IMR-90 (cell line): Measurements from ENCODE around the gene RAET1G. TPM values are rescaled to one million over a fixed set of nuclear protein-coding genes. Genes with fewer than 3 reads are reported as not detected.
"Not testable (repeated sequence)": the region's sequence is repeated elsewhere in the genome, so short reads cannot be mapped to it uniquely, and the experiment has no call there.

Source experiments
- ATAC-seq: fragments of 200-7000 bp; cut with Tn5 transposase; 2 replicates; pipeline ENCODE4 v1.9.1; 2020; ENCODE audit warnings: low read depth, mild to moderate bottlenecking, moderate library complexity
- BruUV-seq: library from RNA; stranded (reverse); fragments of 400-500 nt; replicated peaks from 2 replicates; lab custom pipeline; 2021; lab: Mats Ljungman, UMichigan
- CTCF ChIA-PET: fragments of 300-600 bp; formaldehyde crosslinking; extraction: SDS; loops from one replicate; lab custom pipeline; 2021; ENCODE audit warnings: antibody characterized with exemption; lab: Yijun Ruan, JAX
- POLR2A ChIA-PET: fragments of 300-600 bp; sonication (Branson Sonifier 250); formaldehyde crosslinking; loops from one replicate; lab custom pipeline; 2022; ENCODE audit warnings: antibody characterized with exemption; ENCODE audit not compliant: unreplicated experiment; lab: Charles Lee
- DNase-seq: peaks from one replicate; pipeline ENCODE4 v3.0.0; 2013
- H2AFZ ChIP-seq: replicated peaks from 2 replicates; pipeline ENCODE3; 2013; ENCODE audit warnings: low read length, mild to moderate bottlenecking; ENCODE audit not compliant: poor library complexity
- H2AK5ac ChIP-seq: 2 replicates; pipeline ENCODE4 v1.6.1; 2013; ENCODE audit warnings: low read depth, low read length, inconsistent platforms
- H2AK9ac ChIP-seq: replicated peaks from 2 replicates; pipeline ENCODE3; 2013; ENCODE audit warnings: mild to moderate bottlenecking, low read depth, low read length, moderate library complexity; ENCODE audit not compliant: poor library complexity
- H2BK120ac ChIP-seq: 2 replicates; pipeline ENCODE4 v1.6.1; 2013; ENCODE audit warnings: low read depth, low read length, inconsistent platforms
- H2BK15ac ChIP-seq: 3 replicates; pipeline ENCODE4 v1.6.1; 2013; ENCODE audit warnings: low read depth, low read length, inconsistent platforms
- H2BK20ac ChIP-seq: 2 replicates; pipeline ENCODE4 v1.6.1; 2013; ENCODE audit warnings: low read depth, mild to moderate bottlenecking, inconsistent platforms, low read length, moderate library complexity
- H2BK5ac ChIP-seq: 2 replicates; pipeline ENCODE4 v1.6.1; 2013; ENCODE audit warnings: mild to moderate bottlenecking, low read depth, low read length, inconsistent platforms; ENCODE audit not compliant: poor library complexity, severe bottlenecking
- H3K14ac ChIP-seq: replicated peaks from 2 replicates; pipeline ENCODE4 v1.6.1; 2013; ENCODE audit warnings: low read depth, low read length, inconsistent platforms
- H3K18ac ChIP-seq: 2 replicates; pipeline ENCODE4 v1.6.1; 2013; ENCODE audit warnings: low read depth, low read length, control low read depth
- H3K23ac ChIP-seq: 2 replicates; pipeline ENCODE4 v1.6.1; 2013; ENCODE audit warnings: low read depth, low read length, inconsistent platforms
- H3K27ac ChIP-seq: 2 replicates; pipeline ENCODE4 v1.5.1; 2013; ENCODE audit warnings: mild to moderate bottlenecking, control low read depth, low read length; ENCODE audit not compliant: insufficient read depth
- H3K27me3 ChIP-seq: 2 replicates; pipeline ENCODE4 v1.6.1; 2013; ENCODE audit warnings: low read length; ENCODE audit not compliant: control insufficient read depth, insufficient read depth
- H3K36me3 ChIP-seq: 2 replicates; pipeline ENCODE4 v1.6.1; 2013; ENCODE audit warnings: low read length, mixed read lengths; ENCODE audit not compliant: control insufficient read depth, insufficient read depth
- H3K4ac ChIP-seq: 2 replicates; pipeline ENCODE4 v1.6.1; 2013; ENCODE audit warnings: low read depth, low read length, inconsistent platforms
- H3K4me1 ChIP-seq: 2 replicates; pipeline ENCODE4 v1.6.1; 2013; ENCODE audit warnings: low read length, mixed read lengths; ENCODE audit not compliant: control insufficient read depth, insufficient read depth
- H3K4me2 ChIP-seq: 2 replicates; pipeline ENCODE4 v1.6.1; 2013; ENCODE audit warnings: low read depth, mild to moderate bottlenecking, control low read depth, low read length, moderate library complexity
- H3K4me3 ChIP-seq: 2 replicates; pipeline ENCODE4 v1.5.1; 2013; ENCODE audit warnings: low read depth, mild to moderate bottlenecking, control low read depth, low read length, moderate library complexity; ENCODE audit not compliant: insufficient read depth
- H3K56ac ChIP-seq: 2 replicates; pipeline ENCODE4 v1.6.1; 2013; ENCODE audit warnings: low read length, inconsistent platforms; ENCODE audit not compliant: insufficient read depth; ENCODE audit errors: extremely low read depth
- H3K79me1 ChIP-seq, 2 experiments: 2 replicates each; pipeline ENCODE4 v1.6.1; 2013; ENCODE audit warnings: low read length in 2 of 2, inconsistent platforms in 1 of 2, low read depth in 1 of 2
- H3K9ac ChIP-seq: 2 replicates; pipeline ENCODE4 v1.6.1; 2013; ENCODE audit warnings: low read depth, low read length, control low read depth
- H3K9me1 ChIP-seq: 2 replicates; pipeline ENCODE4 v1.6.1; 2013; ENCODE audit warnings: low read length, inconsistent platforms; ENCODE audit not compliant: insufficient read depth
- H3K9me3 ChIP-seq: 2 replicates; pipeline ENCODE4 v1.6.1; 2013; ENCODE audit warnings: low read length; ENCODE audit not compliant: control insufficient read depth, insufficient read depth
- H4K20me1 ChIP-seq: 2 replicates; pipeline ENCODE4 v1.6.1; 2013; ENCODE audit warnings: low read length, inconsistent platforms; ENCODE audit not compliant: insufficient read depth
- H4K5ac ChIP-seq: 2 replicates; pipeline ENCODE4 v1.6.1; 2013; ENCODE audit warnings: mild to moderate bottlenecking, low read depth, low read length, control low read depth
- H4K8ac ChIP-seq, 2 experiments: 2 replicates each; pipeline ENCODE4 v1.6.1; 2013; ENCODE audit warnings: low read depth in 2 of 2, low read length in 2 of 2, control low read depth in 1 of 2, inconsistent platforms in 1 of 2
- H4K91ac ChIP-seq: 2 replicates; pipeline ENCODE4 v1.6.1; 2013; ENCODE audit warnings: low read depth, low read length, inconsistent platforms; ENCODE audit not compliant: insufficient read depth
- WGBS, 2 experiments: methylation state at CpG; one replicate each; pipeline versions ENCODE4 v1.1.5 to v1.1.7; 2013; ENCODE audit warnings: missing lambda C conversion rate in 2 of 2; ENCODE audit not compliant: insufficient read length in 1 of 2; ENCODE audit errors: extremely low coverage in 2 of 2; 5-methylcytosine and 5-hydroxymethylcytosine counted together
- dilution Hi-C: fragments of 300-500 bp; cut with HindIII; formaldehyde crosslinking; loops from one replicate; pipeline ENCODE4 v1.14.3; 2018; ENCODE audit warnings: low sequenced_read_pairs; ENCODE audit not compliant: unreplicated experiment
- in situ Hi-C: fragments of 300-500 bp; cut with MboI; formaldehyde crosslinking; loops from 3 replicates; pipeline ENCODE4 v1.14.3; 2019; ENCODE audit warnings: low sequenced_read_pairs, inconsistent platforms, mixed read lengths
- intact Hi-C: fragments of 100-400 bp; cut with micrococcal nuclease; formaldehyde crosslinking; loops from 2 replicates; pipeline ENCODE4 v1.10.0; 2022
- polyA plus RNA-seq, 3 experiments: library from polyadenylated mRNA; depleted of rRNA; stranded (reverse); fragments of >200 nt; gene quantifications; 2 replicates each; pipeline ENCODE4 v1.2.3, GENCODE V29; 2012; ENCODE audit warnings: low replicate concordance in 1 of 3
- total RNA-seq: library from RNA; depleted of rRNA; stranded (reverse); fragments of >200 nt; gene quantifications from 2 replicates; pipeline ENCODE4 v1.2.3, GENCODE V29; 2012

The RAET1G gene
- total and polyA plus RNA-seq, 2 of the 4 experiments (the other 2 are of a cell fraction) = 1.3 to 4.2 TPM

DNA sequence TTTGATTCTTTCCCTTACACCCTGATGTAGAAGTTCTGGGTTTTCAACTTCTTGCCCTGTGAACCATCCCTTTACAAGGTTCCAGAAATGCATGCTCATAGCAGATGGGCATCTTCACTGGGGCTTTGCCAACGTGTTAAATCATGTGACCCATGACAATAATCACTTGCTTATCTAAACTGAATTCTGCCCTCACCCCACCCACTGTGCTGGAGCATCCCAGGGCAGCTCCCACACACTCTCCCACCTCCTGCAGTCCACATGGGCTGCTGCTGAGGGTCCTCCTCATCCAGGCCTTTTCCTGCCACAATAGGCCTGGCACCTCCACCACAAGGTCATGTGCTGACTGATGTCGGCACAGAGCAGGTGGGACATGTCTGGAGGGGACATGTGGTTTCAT, 45.1 kb upstream of the RAET1G start:
- H3K27ac ChIP-seq, H3K9ac ChIP-seq, H2AFZ ChIP-seq, H3K23ac ChIP-seq, H2BK20ac ChIP-seq, H3K4me1 ChIP-seq, BruUV-seq, intact Hi-C loops, CTCF ChIA-PET, dilution Hi-C loops, DNase-seq, in situ Hi-C loops, H3K14ac ChIP-seq, H2BK5ac ChIP-seq, H3K36me3 ChIP-seq, H2AK5ac ChIP-seq, H3K4me3 ChIP-seq, H4K5ac ChIP-seq, H3K79me1 ChIP-seq, POLR2A ChIA-PET, H3K9me1 ChIP-seq, H3K18ac ChIP-seq, H2BK15ac ChIP-seq, H3K4ac ChIP-seq, H4K8ac ChIP-seq, H3K9me3 ChIP-seq, H2AK9ac ChIP-seq, H2BK120ac ChIP-seq, H3K56ac ChIP-seq, H3K4me2 ChIP-seq, ATAC-seq, H4K20me1 ChIP-seq, H4K91ac ChIP-seq: not testable (repeated sequence)
- peaks cover 67% of the 10 kb centered on the region for H3K27me3 ChIP-seq
- WGBS, 2 experiments = 0% methylated on average over 1 of the region's 2 CpGs; no CpG with 5 or more reads in 1 of the 2 experiments
